GM18951 (cell line): Measurements from ENCODE around the gene RIPK4.

Source experiments
- POLR2A ChIP-seq: IDR thresholded peaks from 4 replicates; pipeline ENCODE4 v1.6.1; 2011; ENCODE audit warnings: mild to moderate bottlenecking; ENCODE audit not compliant: insufficient read length, insufficient read depth; ENCODE audit errors: extremely low read depth
- in situ Hi-C: fragments of 300-500 bp; cut with MboI; formaldehyde crosslinking; loops from one replicate; pipeline ENCODE4 v1.12.0; 2022; ENCODE audit warnings: low sequenced_read_pairs, mixed read lengths, inconsistent platforms; ENCODE audit not compliant: unreplicated experiment

The RIPK4 gene

DNA sequence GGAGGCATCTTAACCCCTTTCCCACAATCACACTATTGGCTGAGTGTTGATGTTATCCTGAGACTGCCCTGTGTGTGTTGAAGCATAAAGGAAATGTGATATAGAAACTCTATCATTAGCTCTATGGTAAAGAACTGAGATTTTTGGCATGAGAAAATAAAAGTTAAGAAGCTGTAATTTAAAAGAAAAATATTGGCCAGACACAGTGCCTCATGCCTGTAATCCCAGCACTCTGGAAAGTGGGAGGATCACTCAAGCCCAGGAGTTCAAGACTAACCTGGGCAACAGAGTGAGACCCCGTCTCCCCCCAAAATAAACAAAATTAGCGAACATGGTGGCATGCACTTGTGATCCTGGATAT lies 14.2 kb upstream of the RIPK4 start:
- no peak for TF ChIP-seq POLR2A
- in situ Hi-C loops: no loop called here

DNA sequence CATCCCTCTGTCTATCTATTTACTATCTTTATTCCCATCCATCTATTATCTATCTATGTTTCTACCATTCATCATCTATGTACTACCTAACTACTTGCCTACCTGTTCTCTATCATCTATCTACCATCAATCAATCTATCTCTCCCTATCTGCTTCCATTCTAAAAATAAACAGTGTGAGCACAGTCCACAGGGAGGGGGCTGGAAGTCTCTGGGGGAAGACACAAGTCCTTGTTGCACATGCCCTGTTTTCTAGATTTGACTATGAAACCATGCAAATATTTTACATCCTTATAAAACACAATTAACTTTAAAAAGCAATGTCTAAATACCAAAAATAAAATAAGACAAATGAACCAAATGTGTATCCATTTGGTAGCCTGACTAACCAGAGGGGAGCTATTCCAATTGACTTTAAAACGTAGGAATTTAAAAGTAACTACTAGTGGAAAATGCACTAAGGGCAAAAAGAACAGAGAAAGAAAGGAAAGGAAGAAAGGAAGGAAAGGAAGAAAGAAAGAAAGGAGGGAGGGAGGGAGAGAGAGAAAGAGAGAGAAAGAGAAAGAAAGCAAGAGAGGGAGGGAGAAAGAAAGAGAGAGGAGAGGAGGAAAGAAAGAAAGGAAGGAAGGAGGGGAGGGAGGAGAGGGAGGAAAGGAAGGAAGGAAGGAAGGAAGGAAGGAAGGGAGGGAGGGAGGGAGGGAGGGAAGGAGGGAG lies 13.6 kb upstream of the RIPK4 start:
- TF ChIP-seq POLR2A: no peak
- in situ Hi-C loops: no loop called here

DNA sequence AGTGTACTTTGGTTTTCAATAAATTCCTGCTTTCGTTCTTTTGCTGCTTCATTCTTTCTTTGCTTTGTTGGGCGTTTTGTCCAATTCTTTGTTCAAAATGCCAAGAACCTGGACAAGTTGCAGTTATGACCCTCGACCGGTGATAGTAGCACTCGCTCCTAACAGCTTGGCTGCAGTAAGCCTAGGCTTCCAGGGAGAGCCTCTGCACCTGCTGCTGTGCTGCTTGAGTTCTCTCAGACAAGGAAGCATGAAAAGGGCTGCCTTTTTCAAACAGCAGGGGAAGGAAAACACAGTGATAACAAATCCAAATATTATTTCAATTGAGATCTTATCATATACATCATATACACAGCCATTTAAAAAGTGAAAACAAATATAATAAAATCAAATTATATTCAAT lies 12.8 kb upstream of the RIPK4 start:
- TF ChIP-seq POLR2A: no peak

DNA sequence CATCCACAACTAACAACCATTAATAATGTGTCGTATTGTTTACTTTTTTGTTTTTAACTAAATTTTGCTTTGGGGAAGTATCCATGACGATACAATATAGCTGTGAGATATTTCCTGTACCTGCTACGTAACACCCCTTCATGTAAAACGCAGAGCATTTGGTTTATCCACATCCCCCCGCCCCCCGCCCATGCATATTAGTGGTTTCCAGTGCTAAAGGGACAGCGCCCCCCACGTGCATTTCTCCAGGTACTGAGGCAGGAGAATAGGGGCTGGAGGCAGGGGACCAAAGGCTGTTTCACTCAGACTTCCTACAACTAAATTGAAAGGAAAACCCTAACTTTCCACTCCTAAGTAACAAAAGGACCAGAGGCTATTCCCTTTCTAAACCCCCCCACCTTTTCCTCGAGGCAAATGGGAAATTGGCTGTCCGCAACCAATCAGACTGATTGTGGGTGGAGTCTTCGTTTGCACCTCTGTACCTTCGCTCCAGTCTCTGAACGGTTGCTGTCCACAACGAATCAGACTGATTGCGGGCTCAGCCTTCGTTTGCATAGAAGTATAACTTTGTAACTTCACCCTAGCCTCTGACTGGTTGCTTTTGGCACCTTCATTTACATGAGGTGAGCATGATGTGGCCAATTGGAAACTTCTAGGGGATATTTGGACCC lies 12.2 kb upstream of the RIPK4 start:
- TF ChIP-seq POLR2A: no peak
- in situ Hi-C loops: no loop called here

More for the DNA sequence above, 12.8 kb upstream of the RIPK4 start:
- in situ Hi-C loops: no loop called here

DNA sequence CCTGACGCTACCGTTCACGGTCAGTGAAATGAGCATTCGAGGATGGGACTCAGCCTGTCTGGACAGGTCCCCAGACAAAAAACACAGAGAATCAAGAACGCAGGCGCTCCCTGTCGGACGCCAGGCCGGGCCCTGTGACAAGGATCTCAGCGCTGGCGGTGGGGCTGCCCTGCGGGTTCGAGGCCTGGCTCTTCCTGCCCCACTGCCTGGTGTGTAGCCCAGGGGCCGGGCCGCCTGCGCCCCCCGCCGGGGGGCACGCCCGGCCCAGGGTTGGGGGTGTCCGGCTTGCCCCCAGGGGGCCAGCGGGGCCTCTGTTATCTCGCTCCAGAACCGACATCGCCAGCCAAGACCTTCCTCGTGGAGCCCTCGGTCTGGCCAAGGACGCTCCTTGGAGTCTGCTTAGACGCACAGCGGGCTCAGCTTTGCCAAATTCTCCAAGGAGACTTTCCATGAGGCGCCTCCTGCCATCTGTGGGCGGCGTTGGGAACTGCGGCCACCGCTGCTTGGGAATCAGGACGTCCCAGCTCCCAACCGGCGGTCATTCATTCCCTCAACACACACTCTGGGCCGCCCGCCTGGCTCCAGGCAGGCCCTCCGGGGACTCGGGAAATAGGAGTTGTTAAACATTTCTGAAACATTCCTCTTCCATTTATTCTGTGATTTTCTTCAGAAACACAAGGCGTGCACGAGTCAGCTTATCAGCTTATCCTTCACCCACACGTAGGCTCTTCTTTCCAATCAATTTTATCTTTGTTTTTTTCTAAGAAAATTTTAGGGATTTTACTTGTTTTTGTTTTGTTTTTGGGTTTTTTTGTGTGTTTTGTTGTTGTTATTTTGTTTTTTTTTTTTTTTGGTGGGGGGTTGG lies 11.3 kb upstream of the RIPK4 start:
- TF ChIP-seq POLR2A: no peak
- in situ Hi-C loops: no loop called here

DNA sequence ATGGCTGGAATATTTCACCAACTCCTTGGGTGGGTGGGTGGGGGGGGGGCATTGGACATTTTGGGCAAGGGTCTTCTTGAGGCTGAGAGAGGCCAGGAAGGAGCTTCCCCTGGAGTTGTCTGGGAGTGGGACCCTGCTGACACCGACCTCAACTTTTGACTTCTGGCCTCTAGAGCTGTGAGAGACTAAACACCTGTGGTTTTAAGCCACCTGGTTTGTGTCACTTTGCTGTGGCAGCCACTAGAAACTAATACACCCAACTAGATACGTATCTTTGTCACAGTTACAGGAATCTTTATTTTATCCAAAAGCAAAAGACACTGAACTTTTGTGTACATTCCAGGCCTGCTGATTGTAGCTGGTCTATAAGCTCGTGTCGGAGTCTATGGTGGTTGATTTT lies 9.9 kb upstream of the RIPK4 start:
- TF ChIP-seq POLR2A: no peak
- in situ Hi-C loops: no loop called here

DNA sequence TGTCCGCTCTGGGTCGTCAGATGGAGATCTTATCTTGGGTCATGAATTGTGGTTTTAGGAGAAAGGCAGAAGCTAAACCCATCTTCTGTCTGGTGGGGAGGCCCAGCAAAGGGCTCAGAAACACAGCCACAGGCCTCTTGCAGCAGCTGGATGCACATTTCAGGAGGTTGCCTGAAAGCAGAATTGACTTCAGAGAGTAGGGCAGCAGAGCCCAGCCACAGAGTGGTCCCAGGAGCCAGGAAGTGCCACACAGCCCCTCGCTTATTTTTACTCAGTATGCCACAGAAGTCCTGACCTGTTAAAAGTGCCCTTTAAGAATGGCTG lies 8.3 kb upstream of the RIPK4 start:
- in situ Hi-C loops: no loop called here
- no peak for TF ChIP-seq POLR2A

DNA sequence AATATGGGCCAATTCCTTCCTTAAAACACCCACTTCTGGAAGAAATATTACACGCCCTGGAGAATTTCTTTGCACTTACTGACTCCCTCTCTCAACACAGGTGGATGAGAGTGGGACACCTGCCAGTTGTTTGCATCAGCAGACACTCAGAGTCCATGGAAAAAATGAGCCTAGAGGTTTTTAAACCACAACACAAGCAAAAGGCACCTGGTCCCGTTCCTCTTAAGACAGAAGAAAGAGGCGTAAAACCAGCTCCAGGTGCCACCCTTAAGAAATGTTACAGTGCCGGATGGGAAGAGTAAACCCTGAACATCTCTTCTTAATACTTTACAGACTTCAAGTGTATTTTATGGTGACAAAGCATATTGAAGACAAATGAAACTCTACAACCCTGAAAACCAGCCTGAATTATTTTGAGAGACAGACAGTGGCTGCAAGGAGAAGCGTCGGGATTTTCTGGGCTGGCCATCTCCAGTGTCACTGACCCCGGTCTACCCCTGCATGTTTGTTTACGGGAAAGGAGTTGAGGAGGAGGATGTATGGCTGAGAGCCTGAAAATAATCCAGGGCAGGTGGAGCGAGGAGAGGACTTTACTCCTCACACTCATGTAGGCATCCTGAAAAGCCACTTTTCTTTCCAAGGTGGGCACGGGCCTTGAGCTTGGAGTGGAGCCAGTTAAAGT lies 7.8 kb upstream of the RIPK4 start:
- in situ Hi-C loops: no loop called here
- TF ChIP-seq POLR2A: no peak

DNA sequence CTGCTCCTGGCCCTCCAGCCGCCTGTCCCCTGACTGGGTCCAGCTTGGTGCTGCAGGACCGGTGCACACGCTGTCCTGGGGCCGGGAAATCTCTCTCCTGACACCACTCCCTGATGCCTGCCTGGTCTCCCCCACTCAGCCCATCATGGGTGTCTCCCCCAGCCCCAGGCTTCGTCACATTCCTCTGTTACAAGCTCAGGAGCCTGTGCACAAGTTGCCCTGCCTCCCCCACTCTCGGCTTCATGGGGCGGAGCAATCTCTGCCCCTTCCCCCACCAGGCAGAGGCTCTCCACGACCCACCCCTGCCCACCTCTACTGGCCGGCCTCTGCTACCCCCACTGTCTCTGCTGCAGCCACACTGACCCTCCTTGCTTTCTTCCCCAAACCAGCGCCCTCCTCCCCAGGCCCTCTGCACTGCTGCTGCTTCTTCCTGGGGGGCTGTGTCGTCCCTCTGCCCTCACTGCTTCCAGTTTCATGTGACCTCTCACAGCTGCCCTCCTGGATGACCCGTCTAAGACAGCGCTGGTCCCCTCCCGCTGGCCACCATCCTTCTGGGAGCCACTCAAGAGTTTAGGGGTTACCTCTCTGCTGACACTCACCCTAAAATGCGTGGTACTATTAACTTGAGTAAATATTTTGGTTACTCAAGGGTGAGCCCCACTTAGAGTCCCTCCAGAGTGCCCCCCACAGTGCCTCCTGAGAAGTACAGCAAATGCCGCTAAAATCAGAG lies 5.7 kb upstream of the RIPK4 start:
- in situ Hi-C loops: no loop called here
- no peak for TF ChIP-seq POLR2A

DNA sequence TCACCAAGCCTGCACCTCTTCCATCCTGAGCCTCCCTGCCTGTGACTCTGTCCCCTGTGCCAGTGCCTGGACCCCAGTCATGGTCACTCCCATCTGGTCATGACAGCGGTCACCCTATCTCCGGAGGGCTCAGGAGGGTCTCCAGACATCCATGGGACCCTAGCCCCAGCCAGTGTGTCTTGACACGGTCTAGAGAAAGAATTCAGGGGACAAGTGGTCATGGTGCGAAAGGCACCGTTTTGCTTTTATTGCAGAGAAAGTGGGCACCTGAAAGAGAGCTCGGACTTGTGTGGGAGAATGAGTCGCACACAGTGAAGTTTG lies 4.7 kb upstream of the RIPK4 start:
- no peak for TF ChIP-seq POLR2A
- in situ Hi-C loops: no loop called here

DNA sequence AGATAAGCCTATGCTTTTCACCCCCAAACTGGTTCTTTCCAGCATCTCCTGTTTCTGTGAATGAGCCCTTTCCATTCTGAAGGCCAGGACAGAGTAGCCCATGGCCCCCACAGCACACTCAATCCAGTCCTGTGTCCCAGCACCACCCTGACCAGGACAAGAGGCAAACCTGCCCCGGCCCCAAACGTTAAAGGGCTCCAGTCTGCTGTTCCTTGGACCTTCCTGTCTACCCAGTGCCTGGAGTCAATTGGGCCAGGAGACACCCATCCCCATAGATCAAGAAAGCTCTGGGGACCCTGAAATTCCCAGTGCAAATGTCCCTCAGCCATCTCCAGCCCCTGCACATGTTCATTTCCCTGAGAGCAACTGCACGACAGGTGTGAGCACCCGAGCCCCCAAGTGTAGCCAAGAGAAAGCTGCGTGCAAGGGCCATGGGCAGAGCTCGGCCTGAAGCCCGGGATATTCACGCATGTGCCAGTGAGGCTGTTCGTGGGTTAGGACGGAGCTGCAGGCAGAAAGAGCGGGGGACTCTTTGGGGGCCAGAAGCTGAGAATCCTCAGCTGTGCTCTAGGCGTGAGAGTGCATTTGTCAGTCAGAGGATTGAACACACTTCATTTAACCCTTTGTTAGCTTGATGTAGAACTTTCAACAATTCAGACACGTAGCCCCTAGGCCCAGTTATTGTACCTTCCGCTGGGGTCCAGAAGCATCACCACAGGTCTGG lies 4.2 kb upstream of the RIPK4 start:
- in situ Hi-C loops: no loop called here
- TF ChIP-seq POLR2A: no peak

DNA sequence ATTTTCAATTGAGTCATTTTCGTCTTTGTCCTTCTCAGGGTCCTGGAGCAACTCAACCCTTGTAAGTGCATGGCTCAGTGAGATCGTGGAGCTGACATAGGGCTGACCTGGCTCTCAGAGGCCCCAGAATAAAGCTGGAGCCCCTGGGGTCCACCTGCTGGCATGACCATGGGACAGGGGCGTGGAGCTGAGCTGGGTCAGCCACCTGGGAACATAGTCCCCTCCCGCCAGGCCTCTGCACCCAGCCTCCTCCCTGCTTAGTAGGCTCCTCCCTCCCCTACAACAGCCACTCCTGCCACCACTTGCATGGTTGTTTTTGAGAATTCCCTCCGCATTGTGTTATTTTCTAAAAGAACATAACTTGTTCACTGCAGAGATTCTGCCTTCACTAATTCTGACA lies 3.1 kb upstream of the RIPK4 start:
- no peak for TF ChIP-seq POLR2A
- in situ Hi-C loops: no loop called here

DNA sequence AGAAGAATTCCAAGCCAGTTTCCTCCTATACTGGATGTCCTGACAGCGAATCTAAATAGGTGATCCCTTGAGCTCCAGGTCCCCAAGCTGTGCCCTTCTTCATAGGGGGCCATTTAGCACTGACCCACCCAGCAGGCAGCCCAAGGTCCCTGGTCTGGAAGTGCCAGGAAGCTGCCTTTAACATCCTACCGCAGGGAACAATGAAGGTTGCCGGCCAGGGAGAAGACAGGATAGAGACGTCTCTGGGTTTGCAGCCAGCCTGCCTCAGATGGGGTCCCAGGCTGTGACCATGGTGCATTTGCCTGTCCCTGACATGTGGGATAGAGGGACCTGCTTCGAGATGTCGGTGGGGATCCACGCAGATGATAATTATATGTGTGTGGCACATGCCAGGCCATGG lies 2.7 kb upstream of the RIPK4 start:
- TF ChIP-seq POLR2A: no peak
- in situ Hi-C loops: no loop called here

DNA sequence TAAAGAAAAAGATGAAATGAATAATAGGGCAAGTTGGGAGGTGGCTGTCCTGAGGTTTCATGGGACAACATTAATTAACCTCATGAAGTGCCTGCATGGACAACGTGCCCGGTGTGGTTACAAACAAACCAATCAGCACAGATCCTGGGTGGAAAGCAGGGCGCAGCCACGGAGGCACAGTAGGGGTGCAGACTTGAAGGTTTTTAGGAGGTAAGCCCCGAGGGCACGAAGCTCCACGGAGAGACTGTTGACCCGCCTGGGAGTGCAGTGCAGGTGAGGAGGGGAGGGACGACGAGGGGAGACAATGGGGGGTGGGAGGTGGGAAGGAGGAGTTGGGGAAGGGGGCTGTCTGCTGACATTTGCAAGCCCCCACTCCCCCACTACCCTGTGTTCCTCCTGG lies 2.3 kb upstream of the RIPK4 start:
- in situ Hi-C loops: no loop called here

More for the DNA sequence above, 2.3 kb upstream of the RIPK4 start:
- no peak for TF ChIP-seq POLR2A
